HuH-7 (cell line): ENCODE results near the gene GAB1.

Experiments
- DNase-seq: peaks from one replicate; pipeline ENCODE4 v3.0.0; 2011; ENCODE audit warnings: low spot score

GAB1 gene

DNA sequence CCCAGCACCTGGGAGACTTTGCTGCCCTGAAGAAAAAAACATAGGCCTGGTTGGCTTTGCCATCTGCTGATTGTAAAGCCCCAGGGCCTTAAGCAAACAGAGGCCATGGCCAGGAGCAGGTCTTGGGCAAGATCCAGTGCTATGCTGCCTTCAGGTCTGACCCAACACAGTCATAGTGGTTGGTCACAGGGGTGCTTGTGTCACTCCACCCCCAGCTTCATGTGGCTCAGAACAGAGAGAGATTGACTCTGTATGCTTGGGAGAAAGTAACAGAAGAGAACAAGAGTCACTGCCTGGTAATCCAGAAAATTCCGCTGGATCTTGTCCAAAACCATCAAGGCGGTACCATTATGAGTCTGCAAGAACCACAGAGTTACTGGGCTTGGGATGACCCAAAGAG is 152.4 kb downstream of the GAB1 start:
- no peak for DNase-seq

DNA sequence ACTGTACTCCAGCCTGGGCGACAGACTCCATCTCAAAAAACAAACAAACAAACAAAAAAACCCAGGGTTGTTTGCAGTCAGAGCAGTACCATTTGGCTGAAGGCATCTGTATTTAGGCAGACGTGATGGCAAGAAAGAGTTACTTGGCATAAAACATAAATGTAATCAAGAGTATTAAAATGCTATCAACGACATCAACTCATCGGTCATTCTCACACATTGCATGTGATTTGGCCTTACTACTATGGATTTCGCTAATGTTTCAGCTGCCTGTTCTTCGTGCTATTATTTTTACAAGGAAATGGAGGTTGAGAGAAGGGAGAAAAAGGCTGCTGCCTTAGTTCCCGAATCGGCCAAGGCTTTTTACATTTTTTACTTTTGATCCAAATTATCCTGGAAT is 161.3 kb downstream of the GAB1 start:
- no peak for DNase-seq

DNA sequence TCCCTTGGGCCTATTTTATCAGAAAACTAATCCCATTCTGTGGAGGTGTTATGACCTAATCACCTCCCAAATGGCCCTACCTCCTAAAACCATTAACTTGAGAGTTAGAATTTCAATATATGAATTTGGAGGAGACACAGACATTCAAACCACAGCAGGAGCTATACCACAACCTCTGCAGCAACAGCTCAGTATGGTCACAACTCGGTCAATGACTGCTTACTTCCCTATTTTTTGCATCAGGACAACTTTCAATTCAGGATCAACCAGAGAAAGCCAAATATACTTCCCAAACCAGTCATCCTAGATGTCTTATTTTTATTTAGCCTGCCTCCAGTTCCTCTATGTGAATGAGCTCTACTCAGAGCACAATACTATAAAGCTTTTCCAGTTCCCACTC is 165.6 kb downstream of the GAB1 start:
- no peak for DNase-seq

DNA sequence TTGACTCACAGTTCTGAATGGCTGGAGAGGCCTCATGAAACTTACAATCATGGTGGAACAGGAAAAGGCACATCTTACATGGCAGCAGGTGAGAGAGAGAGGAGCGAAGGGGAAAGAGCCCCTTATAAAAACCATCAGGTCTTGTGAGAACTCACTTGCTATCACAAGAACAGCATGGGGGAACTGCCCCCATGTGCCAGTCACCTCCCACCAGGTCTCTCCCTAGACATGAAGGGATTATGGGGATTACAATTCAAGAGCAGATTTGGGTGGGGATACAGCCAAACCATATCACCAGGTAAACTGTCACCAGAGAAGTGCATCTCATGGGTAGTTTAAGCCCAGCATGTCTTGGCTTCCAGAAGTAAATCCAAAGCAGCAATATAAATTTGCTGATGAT is 169.4 kb downstream of the GAB1 start:
- no peak for DNase-seq

DNA sequence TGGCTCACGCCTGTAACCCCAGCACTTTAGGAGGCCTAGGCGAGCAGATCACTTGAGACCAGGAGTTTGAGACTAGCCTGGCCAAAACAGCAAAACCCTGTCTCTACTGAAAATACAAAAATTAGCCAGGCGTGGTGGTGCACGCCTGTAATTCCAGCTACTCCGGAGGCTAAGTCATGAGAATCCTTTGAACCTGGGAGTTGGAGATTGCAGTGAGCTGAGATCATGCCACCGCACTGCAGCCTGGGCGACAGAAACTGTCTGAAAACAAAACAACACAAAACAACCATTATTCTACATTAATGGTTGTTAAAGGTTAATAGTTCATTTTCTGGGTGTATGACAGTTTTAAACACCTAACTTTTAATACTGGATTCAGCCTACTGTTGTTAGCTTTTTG is 175.2 kb downstream of the GAB1 start:
- DNase-seq: no peak

DNA sequence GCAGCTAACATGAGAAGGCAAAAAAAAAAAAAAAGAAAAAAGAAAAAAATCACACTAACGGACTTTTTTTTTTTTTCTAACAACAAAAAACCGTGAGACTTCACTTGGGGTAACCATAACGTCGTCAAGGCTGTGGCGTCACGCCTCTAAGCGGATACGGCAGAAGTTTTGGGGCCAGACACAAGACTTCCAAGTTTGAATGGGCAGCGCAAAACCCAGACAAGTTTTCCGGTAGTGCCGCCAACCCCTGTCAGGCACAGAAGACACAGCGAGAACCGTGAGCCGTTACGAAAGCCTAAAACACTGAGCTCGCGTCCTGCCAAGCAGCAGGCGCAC is 176.3 kb downstream of the GAB1 start:
- no peak for DNase-seq

DNA sequence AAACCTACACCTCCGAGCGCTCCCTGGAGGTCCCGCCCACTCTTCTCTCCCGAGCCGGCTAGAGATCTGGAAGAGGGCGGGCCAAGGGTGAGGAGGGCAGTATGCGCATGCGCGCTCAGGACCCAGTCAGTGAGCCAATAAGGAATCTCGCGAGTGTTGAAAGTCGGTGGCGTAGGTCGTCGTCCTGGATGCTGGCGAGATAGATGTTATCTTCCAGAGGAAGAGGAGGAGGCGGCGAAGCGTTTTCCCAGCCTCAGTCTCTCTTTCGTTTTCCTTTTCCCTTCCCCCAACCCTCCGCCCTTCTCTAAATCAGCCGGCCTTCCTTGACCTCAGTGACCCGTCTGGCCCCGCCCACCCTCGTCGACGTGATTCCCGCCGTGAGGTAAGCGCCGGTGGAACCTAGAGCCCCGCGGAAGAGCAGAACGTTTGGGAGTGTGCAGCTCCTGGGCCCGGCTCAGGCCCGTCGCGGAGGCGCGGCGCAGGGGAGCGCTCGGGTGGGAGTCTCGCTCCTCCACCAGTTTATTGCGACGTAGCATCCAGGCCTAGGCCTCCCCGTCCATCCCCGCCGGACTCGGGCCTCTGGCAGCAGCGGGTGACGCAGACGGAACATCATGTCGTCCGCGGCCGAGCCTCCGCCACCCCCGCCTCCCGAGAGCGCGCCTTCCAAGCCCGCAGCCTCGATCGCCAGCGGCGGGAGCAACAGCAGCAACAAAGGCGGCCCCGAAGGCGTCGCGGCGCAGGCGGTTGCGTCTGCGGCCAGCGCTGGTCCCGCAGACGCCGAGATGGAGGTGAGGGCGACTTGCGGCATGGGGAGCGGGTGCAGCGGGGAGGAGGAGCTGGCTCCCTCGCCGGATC is 176.9 kb downstream of the GAB1 start, which contains the start of gene SMARCA5:
SMARCA5 (plus strand) TSS at position 389 of the 855 bp plus-strand sequence; CDS start at position 612, 223 bp downstream.
- DNase-seq: peak; percentile 90

DNA sequence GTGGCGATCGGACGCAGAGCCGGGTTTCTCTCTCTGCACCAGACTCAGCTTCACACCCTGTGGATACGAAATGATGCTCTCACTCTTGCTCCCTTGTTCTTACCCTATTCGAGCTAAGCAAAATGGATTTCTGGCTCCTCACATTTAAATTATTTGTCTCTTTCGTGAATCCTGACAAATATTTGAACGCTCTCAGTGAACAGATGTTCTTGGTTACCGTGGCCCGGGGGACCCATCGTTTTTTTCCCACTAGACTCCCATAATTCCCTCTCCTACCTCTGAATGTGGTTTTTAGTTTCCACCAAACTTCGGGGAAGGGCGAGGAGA is 177.5 kb downstream of the GAB1 start:
- DNase-seq: peak; percentile 5

DNA sequence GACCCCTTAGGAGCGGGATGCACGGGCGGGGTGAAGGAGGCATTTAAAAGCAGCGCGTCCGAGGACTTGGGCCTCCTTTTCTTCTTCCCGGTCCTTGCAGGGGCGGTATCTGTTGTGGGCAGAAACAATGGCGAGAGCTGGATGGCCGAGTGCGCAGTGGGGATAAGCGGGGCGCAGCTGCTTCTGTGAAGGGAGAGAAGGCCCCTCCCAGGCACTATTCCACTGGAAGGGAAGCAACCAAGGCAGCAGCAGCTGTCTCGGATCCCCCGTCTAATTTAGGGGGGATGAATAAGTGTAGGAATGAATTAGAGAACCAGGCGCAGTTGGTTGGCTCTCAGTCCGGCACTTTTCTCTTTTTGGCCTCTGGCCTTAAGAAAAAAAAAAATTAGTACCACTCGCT is 177.8 kb downstream of the GAB1 start:
- DNase-seq: peak; percentile 26

DNA sequence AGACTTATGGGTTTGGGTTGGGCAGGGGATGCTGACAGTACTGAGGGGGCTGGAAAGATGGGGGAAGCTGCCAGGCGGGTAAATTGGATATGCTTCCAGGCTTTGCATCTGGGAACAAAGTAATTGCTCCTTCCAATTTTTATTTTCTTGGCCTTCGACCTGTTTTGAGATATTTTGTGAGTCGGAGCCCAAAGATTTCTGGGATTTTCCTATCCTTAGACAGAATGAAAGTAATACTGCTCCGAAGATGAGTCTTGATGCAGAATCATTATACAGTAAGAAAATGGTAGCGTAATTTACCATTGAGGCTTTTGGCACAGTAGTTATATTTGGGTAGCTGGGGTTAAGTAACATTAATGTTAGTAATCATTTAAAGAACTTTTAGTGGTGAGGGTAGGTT is 178.2 kb downstream of the GAB1 start:
- no peak for DNase-seq

DNA sequence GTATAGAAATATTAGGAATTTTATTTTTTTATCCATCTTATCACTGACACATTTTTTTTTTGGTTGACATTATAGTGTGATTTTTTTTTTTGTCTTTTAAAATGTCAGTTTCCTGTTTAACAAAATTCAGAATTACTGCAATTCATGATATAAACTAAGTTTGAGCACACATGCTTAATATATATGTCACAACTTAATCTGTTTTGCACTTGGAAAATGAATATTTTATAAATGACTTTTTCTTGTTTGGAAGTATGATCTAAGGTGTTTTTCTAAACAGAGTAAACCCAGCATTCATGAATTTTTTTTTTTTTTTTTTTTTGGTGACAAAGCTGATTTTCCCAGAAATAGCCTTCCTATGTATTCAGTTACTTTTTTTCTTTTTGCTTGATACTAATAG is 179.2 kb downstream of the GAB1 start:
- no peak for DNase-seq

DNA sequence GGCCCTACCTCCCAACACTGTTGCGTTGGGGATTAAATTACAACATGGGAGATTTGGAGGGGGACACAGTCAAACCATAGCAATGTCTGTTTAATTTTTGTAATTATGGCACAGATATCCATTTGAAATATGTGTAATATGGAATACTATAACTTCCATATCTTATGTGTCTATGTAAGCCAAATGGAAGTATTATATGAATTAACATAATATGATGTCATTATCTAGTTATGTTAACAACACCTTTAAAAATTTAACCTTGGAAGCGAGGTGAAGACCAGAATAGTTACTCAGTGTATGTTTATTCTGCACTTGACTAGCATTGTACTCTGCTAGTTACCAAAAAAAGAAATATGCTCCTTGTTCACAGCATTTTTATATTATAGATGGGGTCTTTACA is 181.1 kb downstream of the GAB1 start:
- no peak for DNase-seq
